OCI-LY3 (cell line): Measurements from ENCODE around the gene CFAP298.
A peak's percentile ranks its signal among the peaks of the same experiment; 100 is the strongest.

ENCODE experiments used
- H2AFZ ChIP-seq: fragments of 200-600, 300-600 bp; shearing (Covaris generic); 2 replicates; pipeline ENCODE4 v1.6.0; 2014; ENCODE audit warnings: antibody characterized with exemption, low read depth, low read length
- H3K27ac ChIP-seq: fragments of 200-600, 300-600 bp; sonication (generic); 2 replicates; pipeline ENCODE4 v1.5.1; 2014; ENCODE audit warnings: mild to moderate bottlenecking, low read length, moderate library complexity, mixed read lengths
- H3K27me3 ChIP-seq: fragments of 200-600, 300-600 bp; sonication (generic); 2 replicates; pipeline ENCODE4 v1.6.1; 2014; ENCODE audit warnings: low read depth, low read length, mixed read lengths
- H3K36me3 ChIP-seq: fragments of 200-600, 300-600 bp; sonication (generic); replicated peaks from 2 replicates; pipeline ENCODE3; 2014; ENCODE audit warnings: low read depth, low read length, mixed read lengths
- H3K4me1 ChIP-seq: fragments of 300-600, 200-600 bp; sonication (generic); 2 replicates; pipeline ENCODE4 v1.6.1; 2014; ENCODE audit warnings: low read length, mixed read lengths
- H3K4me2 ChIP-seq: fragments of 200-600, 300-600 bp; sonication (generic); 2 replicates; pipeline ENCODE4 v1.6.1; 2014; ENCODE audit warnings: low read length, mixed read lengths
- H3K4me3 ChIP-seq: fragments of 300-600, 200-600 bp; sonication (generic); 2 replicates; pipeline ENCODE4 v1.5.1; 2014; ENCODE audit warnings: antibody characterized with exemption, mild to moderate bottlenecking, low read length, moderate library complexity
- H3K79me2 ChIP-seq: fragments of 300-600, 200-600 bp; shearing (Covaris generic); 2 replicates; pipeline ENCODE4 v1.6.1; 2014; ENCODE audit warnings: mild to moderate bottlenecking, low read length, mixed read lengths
- H3K9ac ChIP-seq: fragments of 300-600, 200-600 bp; shearing (Covaris generic); 2 replicates; pipeline ENCODE4 v1.6.0; 2014; ENCODE audit warnings: mild to moderate bottlenecking, low read length, moderate library complexity
- H3K9me3 ChIP-seq: fragments of 200-600, 300-600 bp; shearing (Covaris generic); 2 replicates; pipeline ENCODE4 v1.6.1; 2014; ENCODE audit warnings: low read length, mixed read lengths; ENCODE audit not compliant: insufficient read depth
- H4K20me1 ChIP-seq: fragments of 200-600, 300-600 bp; sonication (generic); 2 replicates; pipeline ENCODE4 v1.6.1; 2016; ENCODE audit warnings: low read length, mixed read lengths; ENCODE audit not compliant: insufficient read depth
- EZH2phosphoT487 ChIP-seq: fragments of 200-600 bp; shearing (Covaris generic); IDR thresholded peaks from 2 replicates; pipeline ENCODE4 v1.6.1; 2018; ENCODE audit warnings: antibody characterized with exemption, mixed run types, low read depth
- TF ChIP-seq, protein P1 (sequence below): fragments of 200-600, 300-600 bp; sonication (generic); IDR thresholded peaks from 2 replicates; pipeline ENCODE4 v1.5.1; 2014; ENCODE audit warnings: antibody characterized with exemption, low read length, low read depth

Gene CFAP298

DNA sequence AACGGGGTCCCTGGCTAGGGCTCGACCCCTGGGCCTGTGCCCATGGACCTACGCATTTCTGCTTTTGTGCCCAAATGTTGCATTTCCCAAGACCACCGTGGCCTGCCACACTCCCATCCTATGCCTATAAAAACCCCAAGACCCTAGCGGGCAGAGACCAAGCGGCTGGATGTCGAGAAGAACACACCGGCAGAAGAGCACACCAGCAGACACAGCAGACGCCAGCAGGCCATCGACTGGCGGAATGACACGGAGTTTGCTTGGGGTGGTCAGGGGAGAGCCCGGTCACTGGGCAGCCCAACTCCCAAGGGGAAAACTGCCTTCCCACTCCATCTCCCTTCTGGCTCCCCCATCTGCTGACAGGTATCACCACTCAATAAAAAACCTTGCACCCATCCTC lies 31.2 kb downstream of the CFAP298 start:
- no peak overlapping the region for H3K4me3 ChIP-seq
- no peak overlapping the region for H3K27ac ChIP-seq
- no peaks in the 10 kb centered on the region for H4K20me1 ChIP-seq
- H3K4me1 ChIP-seq, result no peaks in the 10 kb centered on the region
- H2AFZ ChIP-seq, result no peak overlapping the region
- no peaks in the 10 kb centered on the region for H3K79me2 ChIP-seq
- no peak for TF ChIP-seq EZH2phosphoT487
- TF ChIP-seq, protein P1, sequence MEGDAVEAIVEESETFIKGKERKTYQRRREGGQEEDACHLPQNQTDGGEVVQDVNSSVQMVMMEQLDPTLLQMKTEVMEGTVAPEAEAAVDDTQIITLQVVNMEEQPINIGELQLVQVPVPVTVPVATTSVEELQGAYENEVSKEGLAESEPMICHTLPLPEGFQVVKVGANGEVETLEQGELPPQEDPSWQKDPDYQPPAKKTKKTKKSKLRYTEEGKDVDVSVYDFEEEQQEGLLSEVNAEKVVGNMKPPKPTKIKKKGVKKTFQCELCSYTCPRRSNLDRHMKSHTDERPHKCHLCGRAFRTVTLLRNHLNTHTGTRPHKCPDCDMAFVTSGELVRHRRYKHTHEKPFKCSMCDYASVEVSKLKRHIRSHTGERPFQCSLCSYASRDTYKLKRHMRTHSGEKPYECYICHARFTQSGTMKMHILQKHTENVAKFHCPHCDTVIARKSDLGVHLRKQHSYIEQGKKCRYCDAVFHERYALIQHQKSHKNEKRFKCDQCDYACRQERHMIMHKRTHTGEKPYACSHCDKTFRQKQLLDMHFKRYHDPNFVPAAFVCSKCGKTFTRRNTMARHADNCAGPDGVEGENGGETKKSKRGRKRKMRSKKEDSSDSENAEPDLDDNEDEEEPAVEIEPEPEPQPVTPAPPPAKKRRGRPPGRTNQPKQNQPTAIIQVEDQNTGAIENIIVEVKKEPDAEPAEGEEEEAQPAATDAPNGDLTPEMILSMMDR, result no peak
- no peaks in the 10 kb centered on the region for H3K27me3 ChIP-seq
- no peak overlapping the region for H3K4me2 ChIP-seq
- H3K9ac ChIP-seq, result no peak overlapping the region
- no peaks in the 10 kb centered on the region for H3K9me3 ChIP-seq
- no peaks in the 10 kb centered on the region for H3K36me3 ChIP-seq

GRCh38 chr21:32578107-32578691 lies 34.0 kb downstream of the CFAP298 start:
- no peaks in the 10 kb centered on the region for H3K36me3 ChIP-seq
- no peak for TF ChIP-seq EZH2phosphoT487
- TF ChIP-seq, protein P1, result peak; percentile 16
- H3K79me2 ChIP-seq, result no peaks in the 10 kb centered on the region
- no peak overlapping the region for H3K9ac ChIP-seq
- H3K27me3 ChIP-seq, result no peaks in the 10 kb centered on the region
- H3K27ac ChIP-seq, result no peak overlapping the region
- no peak overlapping the region for H2AFZ ChIP-seq
- no peaks in the 10 kb centered on the region for H3K4me1 ChIP-seq
- H3K4me2 ChIP-seq, result no peak overlapping the region
- no peak overlapping the region for H3K4me3 ChIP-seq
- no peaks in the 10 kb centered on the region for H3K9me3 ChIP-seq
- no peaks in the 10 kb centered on the region for H4K20me1 ChIP-seq

DNA sequence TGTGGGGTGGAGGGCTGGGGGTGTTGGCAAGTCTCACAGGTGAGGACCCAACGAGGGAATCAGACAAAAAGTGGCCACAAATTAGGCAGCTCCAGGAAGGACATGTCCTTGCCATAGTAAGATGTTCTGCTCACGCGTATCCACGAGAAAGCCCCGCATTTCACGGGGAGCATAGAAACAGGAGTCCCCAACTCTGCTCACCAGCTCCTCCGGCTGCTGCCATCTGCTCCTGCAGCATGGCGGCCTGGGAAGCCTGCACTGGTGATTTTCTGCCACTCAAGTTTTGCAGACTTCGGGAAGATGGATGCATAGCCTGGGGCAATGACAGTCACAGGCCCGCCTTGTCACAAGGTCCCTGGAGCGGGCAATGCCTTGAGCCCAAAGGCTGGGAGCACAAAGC lies 36.2 kb downstream of the CFAP298 start:
- Histone ChIP-seq H3K27ac (no peak overlapping the region), H3K9me3 (no peaks in the 10 kb centered on the region), H3K27me3 (no peaks in the 10 kb centered on the region), H2AFZ (no peak overlapping the region), H3K4me3 (no peak overlapping the region), H3K9ac (no peak overlapping the region), H3K4me1 (no peaks in the 10 kb centered on the region), H4K20me1 (no peaks in the 10 kb centered on the region), H3K4me2 (no peak overlapping the region), H3K79me2 (no peaks in the 10 kb centered on the region), H3K36me3 (no peaks in the 10 kb centered on the region)
- TF ChIP-seq EZH2phosphoT487, result no peak
- TF ChIP-seq, protein P1, result no peak

DNA sequence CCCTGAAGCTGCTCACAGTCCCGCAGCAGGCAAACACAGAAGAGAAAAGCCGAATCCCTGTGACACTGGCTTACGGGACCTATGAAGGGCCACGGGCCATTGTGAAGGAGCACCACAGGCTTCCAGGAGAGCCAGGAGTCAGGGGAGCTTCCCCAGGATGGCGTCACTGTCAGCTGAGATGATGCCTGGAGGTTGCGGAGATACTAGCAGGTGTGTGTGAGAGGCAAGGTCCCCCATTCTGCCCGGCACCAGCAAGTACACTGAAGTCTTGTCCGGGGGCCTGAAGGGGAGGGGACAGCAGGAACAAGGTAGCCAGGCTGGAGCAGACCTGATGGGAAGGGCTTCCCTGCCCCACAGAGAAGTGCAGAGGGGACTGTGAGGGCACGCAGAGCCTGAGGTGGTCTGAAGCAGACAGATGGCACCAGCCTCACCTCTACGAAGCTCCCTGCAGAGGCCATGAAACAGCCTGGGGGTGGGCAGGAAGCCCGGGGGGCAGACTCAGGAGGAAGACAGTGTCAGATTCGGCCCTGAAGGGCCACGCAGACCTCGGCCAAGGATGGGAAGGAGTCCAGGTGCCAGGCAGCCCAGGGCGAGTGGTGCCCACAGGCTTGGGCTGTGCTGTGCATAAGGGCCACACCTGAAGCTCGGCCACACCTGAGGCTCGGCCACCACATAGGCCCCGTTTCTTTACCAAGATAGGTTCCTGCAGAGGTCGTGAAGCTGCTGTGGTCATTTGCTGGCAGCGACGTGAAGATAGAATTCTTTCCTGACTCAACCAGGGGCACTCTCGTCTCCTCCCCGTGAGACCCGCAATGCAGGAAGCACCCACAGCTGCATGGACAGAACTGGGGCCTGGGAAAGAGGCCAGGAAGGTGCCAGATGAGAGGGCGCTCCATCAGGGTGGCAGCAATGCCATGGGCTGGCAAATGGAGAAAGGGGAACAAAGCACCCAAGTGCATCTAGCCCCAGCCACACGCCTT lies 36.9 kb downstream of the CFAP298 start:
- H3K27me3 ChIP-seq, result no peaks in the 10 kb centered on the region
- H3K4me1 ChIP-seq, result no peaks in the 10 kb centered on the region
- TF ChIP-seq, protein P1, result no peak
- no peak for TF ChIP-seq EZH2phosphoT487
- H2AFZ ChIP-seq, result no peak overlapping the region
- no peak overlapping the region for H3K4me3 ChIP-seq
- no peaks in the 10 kb centered on the region for H3K9me3 ChIP-seq
- H3K27ac ChIP-seq, result no peak overlapping the region
- H3K79me2 ChIP-seq, result no peaks in the 10 kb centered on the region
- H4K20me1 ChIP-seq, result no peaks in the 10 kb centered on the region
- H3K36me3 ChIP-seq, result no peaks in the 10 kb centered on the region
- H3K9ac ChIP-seq, result no peak overlapping the region
- no peak overlapping the region for H3K4me2 ChIP-seq
